Measurements from ENCODE around the gene NRL. TPM values are rescaled to one million over a fixed set of nuclear protein-coding genes. Genes with fewer than 3 reads are reported as not detected.
A peak's percentile ranks its signal among the peaks of the same experiment; 100 is the strongest.

NRL gene
- total RNA-seq, 3 donors from 2014 or later (not counting 1 experiment from before 2014, with no cell fraction given), result 0.78 to 3.3 (median 2.8) TPM

DNA sequence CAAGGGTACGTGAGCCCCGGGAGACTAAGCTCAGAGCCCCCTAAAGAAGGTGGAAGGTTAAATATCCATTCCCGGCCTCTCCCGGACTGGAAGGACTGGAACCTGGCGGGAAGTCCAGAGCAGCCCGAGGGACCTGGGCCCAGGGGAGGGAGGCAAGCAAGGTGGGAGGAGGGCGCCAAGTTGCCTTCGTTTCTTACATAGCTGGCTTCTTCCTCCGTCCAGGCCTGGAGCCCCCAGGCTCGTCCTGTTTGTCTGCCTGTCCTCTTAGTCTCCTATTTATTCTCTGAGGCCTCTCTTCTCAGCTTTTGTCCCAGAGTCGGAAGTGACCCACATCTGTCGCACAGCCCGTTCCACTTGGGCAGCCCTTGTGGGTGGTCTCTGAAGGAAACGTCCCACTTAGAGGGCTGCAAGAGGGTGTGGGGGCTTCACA is 19.9 kb downstream of the NRL start:
- DNase-seq, result peak in 1 of 2 donors; percentile 40
- no peaks in the 10 kb centered on the region for H3K9me3 Mint-ChIP-seq
- peak in 1 of 3 donors; percentile 1 for ATAC-seq

DNA sequence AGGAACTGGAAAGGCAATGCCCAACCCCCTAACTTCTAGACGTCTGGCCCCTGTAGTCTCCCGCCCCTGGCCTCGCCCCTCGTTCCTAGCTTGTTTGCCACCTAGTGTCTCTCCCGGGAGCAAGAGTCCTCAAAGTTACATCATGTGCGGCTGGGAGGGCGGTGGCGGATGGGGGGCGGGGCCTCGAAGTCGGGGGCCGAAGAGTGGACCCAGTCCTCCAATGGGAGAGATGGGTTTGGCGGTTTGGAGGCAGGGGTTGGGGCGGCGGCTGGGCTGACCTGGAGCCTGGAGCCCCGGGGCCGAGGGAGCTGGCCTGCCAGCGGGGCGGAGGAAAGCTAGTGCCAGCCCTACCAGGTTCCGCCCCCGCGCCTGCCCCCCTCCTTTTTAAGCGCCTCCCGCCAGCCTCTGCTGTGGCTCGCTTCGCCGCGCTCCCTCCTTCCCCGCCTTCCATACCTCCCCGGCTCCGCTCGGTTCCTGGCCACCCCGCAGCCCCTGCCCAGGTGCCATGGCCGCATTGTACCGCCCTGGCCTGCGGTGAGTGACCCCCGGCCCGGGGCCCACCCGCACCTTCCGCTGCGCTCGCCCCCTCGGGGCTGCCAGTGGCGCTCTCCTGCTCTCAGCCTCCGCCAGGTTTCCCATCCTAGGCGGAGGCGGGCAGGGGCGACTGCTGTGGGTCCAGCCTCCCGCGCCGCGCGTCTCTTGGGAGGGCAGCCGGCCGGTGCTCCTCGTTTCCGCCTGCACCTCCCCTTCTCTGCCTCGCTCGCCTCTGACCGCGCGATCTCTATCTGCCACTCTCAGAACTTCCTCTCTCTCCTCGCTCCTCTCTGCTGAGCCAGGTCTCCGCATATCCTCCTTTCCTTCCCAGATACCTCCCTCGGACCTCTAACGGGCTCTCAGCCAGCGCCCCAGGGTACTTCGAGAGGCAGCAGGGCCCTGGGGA is 20.6 kb downstream of the NRL start, which contains the start of gene PCK2:
PCK2 (plus strand) TSS at position 411 of the 940 bp plus-strand sequence; CDS start at position 506, 95 bp downstream.
- Mint-ChIP-seq H3K9me3 (no peaks in the 10 kb centered on the region), H3K4me1 (peaks cover 20 to 38% of the 10 kb centered on the region in 2 donors), H3K36me3 (no peaks in the 10 kb centered on the region), H3K27ac (peak within 1 kb of the TSS; percentile 89 to 96), H3K4me3 (peak within 1 kb of the TSS; percentile 98), H3K27me3 (ENCODE audit: low read depth in 2 of 2) (no peaks in the 10 kb centered on the region)
- intact Hi-C loops (cut with micrococcal nuclease), result loop anchor here (2.0 kb wide), 1 partner anchor 15 kb away; no protein-coding TSS in a partner anchor
- TF ChIP-seq, protein P1, sequence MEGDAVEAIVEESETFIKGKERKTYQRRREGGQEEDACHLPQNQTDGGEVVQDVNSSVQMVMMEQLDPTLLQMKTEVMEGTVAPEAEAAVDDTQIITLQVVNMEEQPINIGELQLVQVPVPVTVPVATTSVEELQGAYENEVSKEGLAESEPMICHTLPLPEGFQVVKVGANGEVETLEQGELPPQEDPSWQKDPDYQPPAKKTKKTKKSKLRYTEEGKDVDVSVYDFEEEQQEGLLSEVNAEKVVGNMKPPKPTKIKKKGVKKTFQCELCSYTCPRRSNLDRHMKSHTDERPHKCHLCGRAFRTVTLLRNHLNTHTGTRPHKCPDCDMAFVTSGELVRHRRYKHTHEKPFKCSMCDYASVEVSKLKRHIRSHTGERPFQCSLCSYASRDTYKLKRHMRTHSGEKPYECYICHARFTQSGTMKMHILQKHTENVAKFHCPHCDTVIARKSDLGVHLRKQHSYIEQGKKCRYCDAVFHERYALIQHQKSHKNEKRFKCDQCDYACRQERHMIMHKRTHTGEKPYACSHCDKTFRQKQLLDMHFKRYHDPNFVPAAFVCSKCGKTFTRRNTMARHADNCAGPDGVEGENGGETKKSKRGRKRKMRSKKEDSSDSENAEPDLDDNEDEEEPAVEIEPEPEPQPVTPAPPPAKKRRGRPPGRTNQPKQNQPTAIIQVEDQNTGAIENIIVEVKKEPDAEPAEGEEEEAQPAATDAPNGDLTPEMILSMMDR (IDR thresholded peaks at IDR 0.05), result no peak
- Histone ChIP-seq H3K36me3 (ENCODE audit: control insufficient read depth, insufficient read depth, low read length) (peaks cover 3% of the 10 kb centered on the region), H3K27ac (ENCODE audit: low read length) (peak within 1 kb of the TSS; percentile 90), H3K4me3 (ENCODE audit: low read length) (peak within 1 kb of the TSS; percentile 78), H3K9me3 (ENCODE audit: control insufficient read depth, insufficient read depth, low read length) (no peaks in the 10 kb centered on the region), H3K27me3 (ENCODE audit: control insufficient read depth, insufficient read depth, low read length) (no peaks in the 10 kb centered on the region), H3K4me1 (ENCODE audit: control insufficient read depth, insufficient read depth, low read length) (peaks cover 28% of the 10 kb centered on the region)
- ATAC-seq, result peak; percentile 79 to 82 (median 79)
- DNase-seq, result peak; percentile 62 to 77
- WGBS (ENCODE audit: insufficient coverage), result under 1% methylated on average over 68 of the region's 68 CpGs

More for the DNA sequence above, 19.9 kb downstream of the NRL start:
- H3K27me3 ChIP-seq (ENCODE audit: control insufficient read depth, insufficient read depth, low read length), result no peaks in the 10 kb centered on the region
- TF ChIP-seq, protein P1 (IDR thresholded peaks at IDR 0.05), result no peak
- H3K36me3 ChIP-seq (ENCODE audit: control insufficient read depth, insufficient read depth, low read length), result peaks cover 7% of the 10 kb centered on the region
- H3K4me3 Mint-ChIP-seq, result peak overlapping the region; percentile 98
- WGBS (ENCODE audit: insufficient coverage), result 2% methylated on average over 14 of the region's 14 CpGs
- no peaks in the 10 kb centered on the region for H3K9me3 ChIP-seq (ENCODE audit: control insufficient read depth, insufficient read depth, low read length)
- peak overlapping the region; percentile 90 for H3K27ac ChIP-seq (ENCODE audit: low read length)
- peaks cover 20 to 38% of the 10 kb centered on the region in 2 donors for H3K4me1 Mint-ChIP-seq
- H3K36me3 Mint-ChIP-seq, result no peaks in the 10 kb centered on the region
- H3K4me3 ChIP-seq (ENCODE audit: low read length), result peak overlapping the region; percentile 78
- peak overlapping the region; percentile 89 to 96 for H3K27ac Mint-ChIP-seq
- H3K4me1 ChIP-seq (ENCODE audit: control insufficient read depth, insufficient read depth, low read length), result peaks cover 28% of the 10 kb centered on the region
- intact Hi-C loops (cut with micrococcal nuclease), result loop anchor here (2.0 kb wide), 1 partner anchor 14 kb away; no protein-coding TSS in a partner anchor
- no peaks in the 10 kb centered on the region for H3K27me3 Mint-ChIP-seq (ENCODE audit: low read depth in 2 of 2)

DNA sequence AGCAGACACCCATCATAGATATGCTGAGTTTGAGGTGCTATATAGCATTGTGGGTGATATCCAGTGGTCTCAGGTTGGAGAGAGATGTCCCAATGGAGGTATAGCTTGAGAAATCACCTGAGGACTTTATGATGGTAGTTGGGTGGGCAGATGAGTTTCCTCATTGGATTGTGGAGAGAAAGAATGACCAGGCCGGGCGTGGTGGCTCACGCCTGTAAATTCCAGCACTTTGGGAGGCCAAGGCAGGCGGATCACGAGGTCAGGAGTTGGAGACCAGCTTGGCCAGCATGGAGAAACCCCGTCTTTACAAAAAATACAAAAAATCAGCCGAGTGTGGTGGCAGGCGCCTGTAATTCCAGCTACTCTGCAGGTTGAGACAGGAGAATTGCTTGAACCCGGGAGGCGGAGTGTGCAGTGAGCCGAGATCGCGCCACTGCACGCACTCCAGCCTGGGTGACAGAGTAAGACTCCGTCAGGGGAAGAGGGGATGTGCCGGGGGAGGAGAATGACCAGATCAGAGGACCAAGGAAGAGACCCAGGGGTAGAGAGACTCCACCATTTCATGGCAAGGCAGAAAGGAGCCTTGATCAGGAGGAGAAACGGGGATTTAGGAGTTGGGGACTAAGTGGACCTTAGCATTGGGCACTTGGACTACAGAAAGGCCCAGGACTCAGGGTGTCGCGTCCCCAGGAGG is 21.4 kb downstream of the NRL start:
- no peak for DNase-seq
- intact Hi-C loops (cut with micrococcal nuclease), result no loop called here
- Mint-ChIP-seq H3K9me3 (no peaks in the 10 kb centered on the region), H3K27ac (peak overlapping the region; percentile 79 to 96), H3K36me3 (no peaks in the 10 kb centered on the region), H3K4me1 (peaks cover 20 to 38% of the 10 kb centered on the region in 2 donors), H3K4me3 (peak overlapping the region; percentile 98), H3K27me3 (ENCODE audit: low read depth in 2 of 2) (no peaks in the 10 kb centered on the region)
- Histone ChIP-seq H3K36me3 (ENCODE audit: control insufficient read depth, insufficient read depth, low read length) (peaks cover 3% of the 10 kb centered on the region), H3K9me3 (ENCODE audit: control insufficient read depth, insufficient read depth, low read length) (no peaks in the 10 kb centered on the region), H3K4me3 (ENCODE audit: low read length) (peak overlapping the region; percentile 78), H3K27ac (ENCODE audit: low read length) (peak overlapping the region; percentile 90), H3K27me3 (ENCODE audit: control insufficient read depth, insufficient read depth, low read length) (no peaks in the 10 kb centered on the region), H3K4me1 (ENCODE audit: control insufficient read depth, insufficient read depth, low read length) (peaks cover 28% of the 10 kb centered on the region)
- TF ChIP-seq, protein P1 (IDR thresholded peaks at IDR 0.05), result no peak
- no peak for ATAC-seq
- 90% methylated on average over 19 of the region's 19 CpGs for WGBS (ENCODE audit: insufficient coverage)

Data from natural killer cell (primary cell).